Endothelial cell of umbilical vein (primary cell): ENCODE measurements around the gene CDKN2D. TPM values are rescaled to one million over a fixed set of nuclear protein-coding genes. Genes with fewer than 3 reads are reported as not detected.

Source experiments
- BruUV-seq: library from RNA; stranded (reverse); fragments of 400-500 nt; replicated peaks from 2 replicates; lab custom pipeline; 2021; lab: Mats Ljungman, UMichigan
- CTCF ChIA-PET: fragments of 300-600, 350-600 bp; sonication (Branson Sonifier 250); formaldehyde crosslinking; loops from one replicate; lab custom pipeline; 2021; ENCODE audit warnings: antibody characterized with exemption, inconsistent platforms; lab: Charles Lee
- POLR2A ChIA-PET: fragments of 300-600, 350-600 bp; sonication (Branson Sonifier 250); formaldehyde crosslinking; loops from one replicate; lab custom pipeline; 2021; ENCODE audit warnings: antibody characterized with exemption, inconsistent platforms; lab: Charles Lee
- DNase-seq: peaks from one replicate; pipeline ENCODE4 v3.0.0-alpha.2; 2011; ENCODE audit warnings: low read depth, low spot score
- FAIRE-seq: peaks from 2 replicates; lab custom pipeline; 2011; peaks lifted over from hg19 to GRCh38; lab: Jason Lieb, UNC
- H2AFZ ChIP-seq: 2 replicates; pipeline ENCODE4 v1.6.0; 2012; ENCODE audit warnings: low read depth, low read length, control low read depth, inconsistent platforms
- H3K27ac ChIP-seq: 2 replicates; pipeline ENCODE4 v1.5.1; 2011; ENCODE audit warnings: low read depth, mild to moderate bottlenecking, control low read depth, low read length, moderate library complexity; ENCODE audit not compliant: insufficient read depth
- H3K27me3 ChIP-seq, 2 experiments: 2 replicates each; pipeline versions ENCODE4 v1.6.0 to v1.6.1; 2011; ENCODE audit warnings: low read length in 2 of 2, mixed read lengths in 1 of 2; ENCODE audit not compliant: control insufficient read depth in 2 of 2, insufficient read depth in 2 of 2
- H3K36me3 ChIP-seq, 2 experiments: 2 replicates in 1 of 2; 3 replicates in 1 of 2; pipeline ENCODE4 v1.5.1; 2011; ENCODE audit warnings: low read length in 2 of 2, mild to moderate bottlenecking in 1 of 2, moderate library complexity in 1 of 2; ENCODE audit not compliant: control insufficient read depth in 2 of 2, insufficient read depth in 2 of 2; ENCODE audit errors: extremely low read depth in 1 of 2
- H3K4me1 ChIP-seq: 3 replicates; pipeline ENCODE4 v1.5.1; 2011; ENCODE audit warnings: mild to moderate bottlenecking, low read length; ENCODE audit not compliant: control insufficient read depth, insufficient read depth; ENCODE audit errors: extremely low read depth
- H3K4me2 ChIP-seq: 2 replicates; pipeline ENCODE4 v1.6.1; 2011; ENCODE audit warnings: low read length, control low read depth, mixed read lengths; ENCODE audit not compliant: insufficient read depth
- H3K4me3 ChIP-seq, 3 experiments: fragments of 200-600 bp in 1 of 3; sonication (generic), shearing (Covaris generic) in 1 of 3; replicated peaks in 1 of 3; 2 replicates each; pipeline ENCODE4 v1.5.1; 2011 to 2016; ENCODE audit warnings: control low read depth in 3 of 3, low read length in 3 of 3, mild to moderate bottlenecking in 2 of 3, inconsistent platforms in 1 of 3, low read depth in 1 of 3, moderate library complexity in 1 of 3; ENCODE audit not compliant: insufficient read depth in 1 of 3
- H3K79me2 ChIP-seq: 2 replicates; pipeline ENCODE4 v1.6.0; 2012; ENCODE audit warnings: low read length, inconsistent platforms; ENCODE audit not compliant: control insufficient read depth, insufficient read depth
- H3K9ac ChIP-seq: replicated peaks from 2 replicates; pipeline ENCODE3; 2011; ENCODE audit warnings: low read length, control low read depth; ENCODE audit not compliant: insufficient read depth; ENCODE audit errors: extremely low read depth
- H3K9me1 ChIP-seq: replicated peaks from 3 replicates; pipeline ENCODE4 v1.6.0; 2011; ENCODE audit warnings: mild to moderate bottlenecking, low read length; ENCODE audit not compliant: control insufficient read depth, insufficient read depth; ENCODE audit errors: extremely low read depth
- H3K9me3 ChIP-seq: replicated peaks from 2 replicates; pipeline ENCODE4 v1.5.1; 2012; ENCODE audit warnings: low read length, inconsistent platforms; ENCODE audit not compliant: control insufficient read depth, insufficient read depth
- H4K20me1 ChIP-seq: replicated peaks from 2 replicates; pipeline ENCODE3; 2011; ENCODE audit warnings: mild to moderate bottlenecking, low read length; ENCODE audit not compliant: control insufficient read depth, insufficient read depth; ENCODE audit errors: extremely low read depth
- FOS ChIP-seq: IDR thresholded peaks from 2 replicates; pipeline ENCODE4 v1.6.1; 2011; ENCODE audit warnings: mild to moderate bottlenecking, low read length, moderate library complexity, borderline replicate concordance; ENCODE audit not compliant: insufficient read depth
- GATA2 ChIP-seq: IDR thresholded peaks from 2 replicates; pipeline ENCODE4 v1.7.0; 2011; ENCODE audit warnings: low read depth, mild to moderate bottlenecking, moderate library complexity, mixed read lengths, low read length; ENCODE audit not compliant: insufficient read length, insufficient read depth
- MAX ChIP-seq: IDR thresholded peaks from 2 replicates; pipeline ENCODE4 v1.6.1; 2011; ENCODE audit not compliant: insufficient read depth, insufficient read length
- MYC ChIP-seq: IDR thresholded peaks from one replicate; pipeline ENCODE4 v1.6.1; 2011; ENCODE audit warnings: mild to moderate bottlenecking, low read depth, low read length
- POLR2A ChIP-seq: IDR thresholded peaks from 2 replicates; pipeline ENCODE4 v1.6.1; 2012; ENCODE audit warnings: low read depth, mild to moderate bottlenecking, control low read depth, low read length
- POLR2AphosphoS5 ChIP-seq: IDR thresholded peaks from 2 replicates; pipeline ENCODE4 v1.6.1; 2012; ENCODE audit warnings: low read depth, mild to moderate bottlenecking, control low read depth, low read length, moderate library complexity; ENCODE audit not compliant: insufficient read depth
- dilution Hi-C: fragments of 300-500 bp; cut with MboI; formaldehyde crosslinking; loops from one replicate; pipeline ENCODE4 v1.15.0; 2019; ENCODE audit warnings: low sequenced_read_pairs; ENCODE audit not compliant: extremely low pct_ligation_motif_present
- intact Hi-C: fragments of 100-400 bp; cut with micrococcal nuclease; formaldehyde crosslinking; loops from one replicate; pipeline ENCODE4 v1.10.0; 2022
- polyA plus RNA-seq, 4 experiments: library from polyadenylated mRNA; depleted of rRNA in 3 of 4; stranded (reverse) in 3 of 4; unstranded in 1 of 4; fragments of >200 nt; gene quantifications; 2 replicates each; pipeline versions ENCODE4 v1.2.1 to v1.2.3, GENCODE V29; 2011 to 2012; ENCODE audit warnings: missing spikeins in 1 of 4
- total RNA-seq: library from RNA; stranded (reverse); gene quantifications from 2 replicates; pipeline ENCODE4 v1.2.3, GENCODE V29; 2021

CDKN2D gene
- total and polyA plus RNA-seq, 2 donors (not counting 3 experiments of a cell fraction or from before 2014, with no cell fraction given) = 5.9 to 9.8 TPM

- ChIA-PET POLR2A (interaction anchor here (1.0 kb wide), 1 partner anchor 47 kb away, joined by 4 read pairs; no protein-coding TSS in a partner anchor), CTCF (interaction anchor here (0.7 to 1.0 kb wide), 2 partner anchors 17 to 20 kb away, joined by 3 to 4 read pairs; no protein-coding TSS in a partner anchor)
- FAIRE-seq (no peak), DNase-seq (no peak)
- Histone ChIP-seq H3K9me3 (no peaks in the 10 kb centered on the region), H3K27ac (no peak overlapping the region), H3K9me1 (no peaks in the 10 kb centered on the region), H3K27me3 (peaks cover 3% of the 10 kb centered on the region in 2 experiments), H3K36me3 (no peaks in the 10 kb centered on the region), H3K4me1 (no peaks in the 10 kb centered on the region), H3K4me3 (no peak overlapping the region), H3K4me2 (no peak overlapping the region), H3K79me2 (no peaks in the 10 kb centered on the region), H2AFZ (no peak overlapping the region), H3K9ac (no peak overlapping the region), H4K20me1 (no peaks in the 10 kb centered on the region)
- no peak for TF ChIP-seq POLR2AphosphoS5
- TF ChIP-seq POLR2A = no peak
- no peak for TF ChIP-seq FOS
- dilution Hi-C loops (no loop called here), intact Hi-C loops (no loop called here)
- no TSS peak for BruUV-seq
Observed at GRCh38 chr19:10525636-10526035, 43.1 kb downstream of the CDKN2D start.

- dilution Hi-C loops = no loop called here
Observed at GRCh38 chr19:10523135-10523636, 45.6 kb downstream of the CDKN2D start.

More at GRCh38 chr19:10523135-10523636, 45.6 kb downstream of the CDKN2D start:
- H3K9ac ChIP-seq = no peak overlapping the region
- intact Hi-C loops = no loop called here
- no peaks in the 10 kb centered on the region for H3K79me2 ChIP-seq
- no peak overlapping the region for H3K4me2 ChIP-seq
- no peak overlapping the region for H2AFZ ChIP-seq
- H3K36me3 ChIP-seq = no peaks in the 10 kb centered on the region
- no TSS peak for BruUV-seq
- ChIA-PET POLR2A (interaction anchor here (0.6 to 0.7 kb wide), 2 partner anchors 13 to 35 kb away, joined by 3 to 4 read pairs; no protein-coding TSS in a partner anchor), CTCF (interaction anchor here (0.5 to 2.8 kb wide), 8 partner anchors 14 to 194 kb away, joined by 3 to 13 read pairs (median 6); partner anchors contain the start of gene DNM2)
- peaks cover 16 to 20% of the 10 kb centered on the region in 2 experiments for H3K27me3 ChIP-seq
- H3K4me1 ChIP-seq = no peaks in the 10 kb centered on the region
- no peak for TF ChIP-seq POLR2AphosphoS5
- TF ChIP-seq MYC = no peak
- TF ChIP-seq MAX = no peak
- TF ChIP-seq POLR2A = no peak
- no peak for TF ChIP-seq GATA2
- DNase-seq = no peak
- H4K20me1 ChIP-seq = no peaks in the 10 kb centered on the region
- H3K9me1 ChIP-seq = no peaks in the 10 kb centered on the region
- no peak overlapping the region for H3K4me3 ChIP-seq
- no peak overlapping the region for H3K27ac ChIP-seq
- no peak for FAIRE-seq
- no peaks in the 10 kb centered on the region for H3K9me3 ChIP-seq
